Activated T-helper 17 cell treated with anti-CD3 and anti-CD28 coated beads, Interleukin-2, amount 50 U/mL, for 72 hours (primary cell): ENCODE measurements around the gene EPHA10. TPM values are rescaled to one million over a fixed set of nuclear protein-coding genes. Genes with fewer than 3 reads are reported as not detected.

Experiments
- ATAC-seq: fragments of 150-1000 bp; cut with Tn5 transposase; replicated peaks from 2 replicates; pipeline ENCODE4 v1.10.0; 2021; ENCODE audit warnings: mild to moderate bottlenecking, moderate library complexity
- H3K27ac Mint-ChIP-seq: one replicate; pipeline ENCODE4 v1.8.0; 2022; ENCODE audit warnings: mixed read lengths
- H3K27me3 Mint-ChIP-seq: one replicate; pipeline ENCODE4 v1.8.0; 2022; ENCODE audit warnings: mixed read lengths
- H3K36me3 Mint-ChIP-seq: one replicate; pipeline ENCODE4 v1.8.0; 2022; ENCODE audit warnings: low read depth, mild to moderate bottlenecking, mixed read lengths
- H3K4me1 Mint-ChIP-seq: one replicate; pipeline ENCODE4 v1.8.0; 2022; ENCODE audit warnings: mixed read lengths
- H3K4me3 Mint-ChIP-seq: one replicate; pipeline ENCODE4 v1.8.0; 2022; ENCODE audit warnings: mild to moderate bottlenecking, mixed read lengths
- H3K9me3 Mint-ChIP-seq: one replicate; pipeline ENCODE4 v1.8.0; 2022; ENCODE audit warnings: mixed read lengths
- total RNA-seq, 2 donors: library from RNA; stranded (reverse); gene quantifications; one replicate each; pipeline ENCODE4 v1.2.3, GENCODE V29; 2022

The EPHA10 gene
- total RNA-seq, 2 donors from 2014 or later = 1.4 to 1.7 TPM

DNA sequence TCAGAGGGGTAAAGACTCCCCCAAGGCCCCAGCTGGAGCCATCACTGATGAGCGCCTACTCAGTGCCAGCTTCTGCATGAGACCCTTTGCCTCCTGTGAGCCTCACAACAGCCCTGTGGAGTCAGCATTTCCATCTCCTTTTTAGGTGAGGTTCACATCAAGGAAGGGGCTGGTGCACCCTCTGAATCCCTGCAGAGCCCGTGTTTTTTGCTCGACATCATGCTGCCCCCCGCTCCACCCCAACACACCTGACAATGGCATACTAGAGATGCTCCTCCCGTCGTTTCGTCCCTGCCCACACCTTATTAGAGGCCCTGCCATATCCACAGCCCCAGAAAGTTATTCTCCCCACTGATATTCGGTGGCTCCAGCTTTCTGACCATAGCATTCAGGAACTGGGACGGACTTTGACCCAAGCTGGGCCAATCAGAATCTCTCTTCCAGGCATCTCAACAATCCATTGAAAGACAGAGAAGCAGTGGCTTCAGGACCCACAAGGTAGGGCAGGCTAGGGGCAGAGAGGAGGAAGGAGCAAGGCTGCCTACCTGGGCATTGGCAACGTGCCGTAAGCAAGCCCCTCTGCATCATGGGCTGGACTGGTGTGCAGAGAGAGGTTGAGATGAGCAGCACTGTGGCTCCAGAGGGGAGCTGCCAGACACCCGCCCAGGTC is 32.7 kb downstream of the EPHA10 start:
- Mint-ChIP-seq H3K36me3 (no peaks in the 10 kb centered on the region), H3K4me1 (no peaks in the 10 kb centered on the region), H3K27me3 (peaks cover 51% of the 10 kb centered on the region), H3K9me3 (peaks cover 1% of the 10 kb centered on the region), H3K27ac (no peak overlapping the region), H3K4me3 (no peak overlapping the region)
- no peak for ATAC-seq

DNA sequence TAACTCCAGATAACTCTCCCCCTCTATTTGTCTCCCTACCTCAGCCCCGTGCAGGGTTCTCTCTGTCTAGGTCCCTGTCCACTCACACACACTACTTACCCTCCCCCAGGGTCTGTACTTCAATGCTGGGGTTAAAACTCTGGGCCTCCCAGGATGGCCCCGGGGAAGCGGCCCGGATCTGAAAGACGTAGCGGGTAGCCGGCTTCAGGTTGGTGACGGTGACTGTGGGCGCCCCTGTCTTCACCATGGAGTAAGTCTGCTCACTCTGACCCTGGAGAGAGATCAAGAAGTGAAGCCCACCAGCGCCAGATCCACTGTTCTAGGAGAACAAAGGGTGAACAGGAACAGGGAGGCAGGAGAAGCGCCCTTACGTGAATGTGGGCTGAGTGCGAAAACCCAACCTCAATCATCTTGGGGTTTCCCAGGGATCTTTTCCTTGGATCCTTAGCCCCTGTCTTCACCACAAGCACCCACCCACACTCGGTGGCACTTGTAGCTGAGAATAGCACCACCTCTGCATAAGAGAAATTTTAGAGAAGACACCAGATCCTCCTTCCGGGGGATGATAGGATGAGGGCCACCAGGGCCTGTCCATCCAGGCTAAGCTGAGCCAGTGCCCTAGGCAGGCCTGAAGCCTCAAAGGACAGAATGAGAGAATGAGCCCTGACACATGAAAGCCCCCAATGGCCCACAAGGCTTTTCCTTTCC is 33.5 kb downstream of the EPHA10 start:
- Mint-ChIP-seq H3K4me3 (no peak overlapping the region), H3K4me1 (no peaks in the 10 kb centered on the region), H3K27me3 (peaks cover 47% of the 10 kb centered on the region), H3K36me3 (no peaks in the 10 kb centered on the region), H3K9me3 (no peaks in the 10 kb centered on the region), H3K27ac (no peak overlapping the region)
- ATAC-seq = no peak

DNA sequence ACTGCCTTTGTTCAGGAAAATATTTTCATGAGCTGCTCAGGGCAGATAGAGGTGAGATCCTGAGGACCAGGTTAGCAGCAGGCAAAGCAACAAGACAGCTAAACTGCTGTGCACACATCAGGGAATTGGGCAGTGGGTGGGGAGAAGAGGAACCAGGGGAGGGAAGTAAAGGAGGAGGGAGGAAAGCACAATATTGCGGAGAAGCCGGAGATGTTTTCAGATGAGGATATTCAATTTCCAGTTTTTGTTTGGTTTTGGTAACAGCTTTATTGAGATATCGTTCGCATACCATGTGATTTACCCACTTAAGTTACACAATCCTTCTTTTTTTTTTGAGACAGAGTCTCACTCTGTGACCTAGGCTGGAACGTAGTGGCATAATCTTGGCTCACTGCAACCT is 34.5 kb downstream of the EPHA10 start:
- Mint-ChIP-seq H3K4me1 (no peaks in the 10 kb centered on the region), H3K4me3 (no peak overlapping the region), H3K27me3 (peaks cover 45% of the 10 kb centered on the region), H3K9me3 (no peaks in the 10 kb centered on the region), H3K27ac (no peak overlapping the region), H3K36me3 (no peaks in the 10 kb centered on the region)
- no peak for ATAC-seq

DNA sequence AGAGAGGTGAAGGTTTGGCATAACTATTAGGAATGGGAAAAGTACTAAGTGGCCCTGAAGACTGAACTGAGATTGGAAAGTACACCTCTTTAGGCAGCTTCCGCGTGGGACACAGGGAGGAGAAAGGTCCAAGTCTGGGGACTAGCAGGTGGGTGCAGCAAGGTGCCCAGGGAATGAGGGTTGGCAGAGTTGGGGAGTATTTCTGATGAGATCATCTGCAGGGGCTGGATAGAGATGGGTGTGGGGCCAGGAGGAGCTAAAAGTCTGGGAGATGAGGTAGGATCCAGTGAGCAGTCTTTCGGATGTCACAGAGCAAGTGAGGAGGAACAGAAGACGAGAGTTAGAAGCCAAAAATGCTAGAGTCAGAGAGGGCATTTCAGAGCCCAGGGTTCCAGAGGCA is 36.5 kb downstream of the EPHA10 start:
- H3K27me3 Mint-ChIP-seq = peaks cover 43% of the 10 kb centered on the region
- H3K4me1 Mint-ChIP-seq = no peaks in the 10 kb centered on the region
- no peak overlapping the region for H3K4me3 Mint-ChIP-seq
- no peaks in the 10 kb centered on the region for H3K36me3 Mint-ChIP-seq
- no peak overlapping the region for H3K27ac Mint-ChIP-seq
- no peak for ATAC-seq
- no peaks in the 10 kb centered on the region for H3K9me3 Mint-ChIP-seq

DNA sequence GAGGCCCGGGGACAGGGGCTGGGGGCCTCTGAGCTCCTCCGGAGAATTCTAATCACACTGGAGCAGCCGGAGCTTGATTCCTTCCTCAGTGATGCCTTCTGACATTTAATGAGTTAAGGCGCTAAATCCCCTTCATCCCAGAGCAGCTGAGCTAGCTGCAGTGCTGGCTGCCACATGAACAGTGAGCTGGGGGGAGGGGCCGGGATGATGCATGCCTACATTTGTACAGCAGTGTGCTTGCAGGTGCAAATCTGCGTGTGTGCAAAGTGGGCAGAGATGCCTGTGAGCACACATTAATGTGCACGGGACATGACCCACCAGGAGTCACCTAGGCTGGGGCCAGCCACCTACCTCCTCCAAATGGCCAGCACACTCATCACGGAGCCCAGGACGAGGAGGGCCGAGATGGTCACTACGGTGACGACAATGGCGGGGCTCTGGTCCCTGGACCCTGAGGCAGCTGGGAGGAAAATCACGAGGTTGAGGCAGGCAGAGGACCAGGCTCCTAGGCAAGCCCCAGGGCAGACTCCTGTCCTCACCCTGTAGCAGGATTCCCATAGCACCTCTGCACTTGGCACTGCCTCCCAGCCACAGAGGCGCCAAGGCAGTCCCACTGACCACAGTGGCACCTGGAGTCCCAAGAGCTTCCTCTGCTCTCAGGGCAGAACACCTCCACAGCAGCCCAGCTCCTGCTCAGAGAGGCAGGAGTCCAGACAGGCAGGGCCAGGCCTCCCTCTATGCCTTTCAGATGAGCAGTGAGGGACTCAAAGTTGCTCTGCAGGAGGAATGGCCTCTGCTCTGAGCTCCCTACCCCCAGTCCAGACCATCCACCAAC is 38.0 kb downstream of the EPHA10 start:
- H3K4me3 Mint-ChIP-seq = no peak overlapping the region

DNA sequence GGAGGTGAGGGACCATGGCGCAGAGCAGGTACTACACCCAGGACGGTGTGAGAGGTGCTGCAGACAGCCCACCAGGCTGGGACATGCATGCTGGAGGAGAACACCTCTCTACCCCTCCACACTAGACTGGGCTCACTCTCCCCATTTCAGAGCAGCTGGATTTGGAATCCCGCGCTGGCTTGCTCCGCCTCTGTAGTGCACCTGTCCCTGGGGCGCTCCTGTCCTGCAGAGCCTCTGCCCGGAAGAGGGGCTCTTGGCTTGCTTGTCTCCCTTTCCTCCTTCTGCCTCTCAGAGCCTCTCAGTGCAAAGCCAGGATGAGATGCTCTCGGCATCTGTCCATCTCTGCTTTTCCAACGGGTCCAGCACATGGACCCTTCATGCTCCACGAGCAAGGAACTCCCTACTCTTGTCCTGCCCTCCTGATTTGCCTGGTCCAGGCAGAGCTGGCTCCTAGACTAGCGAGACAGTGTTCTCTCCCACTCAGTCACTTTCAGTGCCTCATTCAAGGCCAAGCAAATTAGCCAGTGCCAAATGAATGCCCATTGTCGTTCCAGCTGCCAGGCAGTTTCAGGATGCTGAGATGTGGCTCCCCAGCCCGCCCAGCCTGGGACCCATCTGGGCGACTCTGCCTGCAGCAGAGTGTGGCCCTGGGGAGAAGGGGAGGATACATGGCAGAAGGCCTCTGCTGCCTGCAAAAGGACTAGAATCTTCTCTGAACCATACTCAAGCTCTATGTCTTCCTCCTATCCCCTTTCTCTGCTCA is 38.9 kb downstream of the EPHA10 start:
- H3K9me3 Mint-ChIP-seq = no peaks in the 10 kb centered on the region
- no peak overlapping the region for H3K4me3 Mint-ChIP-seq
- H3K4me1 Mint-ChIP-seq = no peaks in the 10 kb centered on the region
- H3K36me3 Mint-ChIP-seq = no peaks in the 10 kb centered on the region
- peaks cover 36% of the 10 kb centered on the region for H3K27me3 Mint-ChIP-seq
- no peak for ATAC-seq
- H3K27ac Mint-ChIP-seq = no peak overlapping the region

More for the DNA sequence above, 38.0 kb downstream of the EPHA10 start:
- H3K9me3 Mint-ChIP-seq = no peaks in the 10 kb centered on the region
- H3K27ac Mint-ChIP-seq = no peak overlapping the region
- no peak for ATAC-seq
- no peaks in the 10 kb centered on the region for H3K36me3 Mint-ChIP-seq
- no peaks in the 10 kb centered on the region for H3K4me1 Mint-ChIP-seq
- peaks cover 36% of the 10 kb centered on the region for H3K27me3 Mint-ChIP-seq

DNA sequence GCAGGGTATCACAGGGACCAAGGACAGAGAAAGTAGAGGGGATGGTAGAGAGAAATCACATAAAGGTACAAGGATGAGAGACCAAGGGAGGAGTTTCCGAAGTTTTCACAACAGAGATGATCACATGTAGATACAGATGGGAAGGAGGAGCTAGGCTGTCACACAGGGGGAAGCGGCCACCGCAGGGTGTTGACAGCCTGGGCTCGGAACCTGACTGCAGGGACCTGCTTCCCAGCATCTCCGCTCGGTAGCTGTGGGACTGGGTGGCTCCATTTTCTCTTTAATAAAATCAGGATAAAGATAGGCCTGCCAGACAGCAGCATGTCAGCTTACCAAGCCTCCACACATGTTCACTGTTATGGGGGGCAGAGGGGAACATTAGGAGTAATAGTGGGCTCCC is 40.3 kb downstream of the EPHA10 start:
- H3K27me3 Mint-ChIP-seq = peaks cover 29% of the 10 kb centered on the region
- H3K36me3 Mint-ChIP-seq = no peaks in the 10 kb centered on the region
- H3K27ac Mint-ChIP-seq = no peak overlapping the region
- H3K4me1 Mint-ChIP-seq = no peaks in the 10 kb centered on the region
- no peaks in the 10 kb centered on the region for H3K9me3 Mint-ChIP-seq
- no peak overlapping the region for H3K4me3 Mint-ChIP-seq
- ATAC-seq = no peak

DNA sequence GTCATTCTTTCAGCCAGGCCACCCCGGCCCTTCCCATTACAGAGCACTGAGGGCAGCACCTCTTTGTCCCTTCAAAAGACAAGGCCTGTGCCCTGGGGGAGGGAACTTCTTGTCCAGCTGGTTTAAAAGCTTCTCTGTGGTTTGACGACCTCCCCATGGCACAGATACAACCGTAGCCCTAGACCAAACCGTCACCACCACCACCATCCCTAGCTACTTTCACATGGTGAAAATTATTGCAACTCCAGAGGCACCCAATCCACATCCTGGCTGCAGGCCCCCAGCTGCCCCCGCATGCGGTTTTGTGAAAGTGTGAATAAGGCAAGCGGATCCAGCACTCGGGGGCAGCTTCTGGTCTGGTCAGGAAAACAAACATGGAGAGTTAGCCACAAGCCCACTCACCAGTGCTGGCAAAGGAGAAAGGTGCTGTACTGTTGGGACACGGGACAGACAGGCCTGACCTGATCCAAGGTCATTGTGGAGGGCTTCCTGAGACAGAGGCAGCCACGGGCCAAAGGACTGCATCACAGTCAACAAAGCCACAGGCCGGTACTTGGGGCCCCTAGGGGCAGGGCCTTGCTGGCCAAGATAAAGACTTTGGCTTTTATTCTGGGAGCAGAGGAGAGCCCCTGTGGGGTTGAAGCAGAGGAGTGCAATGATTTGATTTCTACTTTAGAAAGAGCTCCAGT is 41.4 kb downstream of the EPHA10 start:
- Mint-ChIP-seq H3K4me3 (no peak overlapping the region), H3K9me3 (no peaks in the 10 kb centered on the region), H3K27me3 (peaks cover 27% of the 10 kb centered on the region), H3K27ac (no peak overlapping the region), H3K36me3 (no peaks in the 10 kb centered on the region), H3K4me1 (no peaks in the 10 kb centered on the region)
- ATAC-seq = no peak

DNA sequence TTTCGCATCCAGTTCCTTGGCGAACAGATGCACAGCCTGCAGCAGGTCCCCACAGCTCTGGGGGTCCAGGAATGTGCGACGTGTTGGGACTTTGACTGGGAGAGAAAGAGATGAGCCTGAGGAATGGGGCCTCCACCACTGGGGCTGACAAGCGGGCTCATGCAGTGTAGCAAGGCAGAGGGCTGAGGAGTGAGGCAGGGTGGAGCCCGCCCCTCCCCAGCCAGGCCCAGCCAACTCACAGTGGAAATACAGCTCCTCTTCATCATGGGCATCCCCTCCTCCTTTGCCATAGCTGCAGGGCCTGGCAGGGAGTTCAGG is 41.9 kb downstream of the EPHA10 start:
- no peak for ATAC-seq
- Mint-ChIP-seq H3K4me1 (no peaks in the 10 kb centered on the region), H3K36me3 (no peaks in the 10 kb centered on the region)

DNA sequence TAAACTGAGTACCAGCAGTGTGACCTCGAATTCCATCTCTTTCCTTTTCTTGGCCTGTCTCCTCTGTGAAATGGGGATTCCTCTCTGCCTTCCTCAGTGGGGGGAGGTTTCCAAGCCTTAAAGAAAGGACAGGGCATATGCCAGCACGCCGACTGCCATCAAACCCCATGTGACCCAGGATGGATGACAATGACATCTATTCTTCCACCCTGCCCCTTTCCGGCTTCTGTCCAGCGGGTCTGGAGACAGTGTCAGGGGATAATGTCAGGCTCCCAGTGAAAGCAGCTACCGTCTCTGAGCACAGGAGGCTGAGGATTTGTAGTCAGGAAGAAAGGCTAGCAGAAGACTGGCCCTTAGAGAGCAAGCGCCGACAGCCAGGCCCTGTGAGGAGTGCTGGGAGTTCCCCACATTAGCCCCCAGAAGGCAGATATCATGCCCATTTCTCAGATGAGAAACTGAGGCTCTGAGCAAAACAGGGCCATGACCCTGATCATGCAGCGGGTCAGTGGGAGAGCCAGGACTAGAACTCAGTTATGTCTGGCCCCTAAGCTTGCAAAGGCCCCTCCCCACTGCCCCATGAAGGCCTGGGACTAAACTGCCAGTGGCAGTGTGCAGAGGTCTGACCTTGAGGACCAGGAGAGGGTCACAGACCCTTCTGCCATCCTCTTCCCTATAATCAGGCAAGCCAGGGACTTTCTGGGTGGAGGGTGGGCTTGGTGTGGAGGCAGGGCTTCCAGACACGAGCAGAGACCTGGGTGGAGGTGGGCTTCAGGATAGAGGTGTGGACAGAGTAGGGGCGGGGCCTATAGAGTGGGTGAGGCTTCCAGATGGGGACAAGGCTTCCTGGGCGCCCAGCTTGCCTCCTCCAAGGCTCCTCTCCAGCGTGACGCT is 42.5 kb downstream of the EPHA10 start:
- Mint-ChIP-seq H3K27ac (no peak overlapping the region), H3K36me3 (no peaks in the 10 kb centered on the region), H3K27me3 (peaks cover 16% of the 10 kb centered on the region), H3K4me3 (no peak overlapping the region), H3K9me3 (no peaks in the 10 kb centered on the region), H3K4me1 (no peaks in the 10 kb centered on the region)
- no peak for ATAC-seq

More for the DNA sequence above, 41.9 kb downstream of the EPHA10 start:
- Mint-ChIP-seq H3K27me3 (peaks cover 22% of the 10 kb centered on the region), H3K4me3 (no peak overlapping the region), H3K9me3 (no peaks in the 10 kb centered on the region), H3K27ac (no peak overlapping the region)

DNA sequence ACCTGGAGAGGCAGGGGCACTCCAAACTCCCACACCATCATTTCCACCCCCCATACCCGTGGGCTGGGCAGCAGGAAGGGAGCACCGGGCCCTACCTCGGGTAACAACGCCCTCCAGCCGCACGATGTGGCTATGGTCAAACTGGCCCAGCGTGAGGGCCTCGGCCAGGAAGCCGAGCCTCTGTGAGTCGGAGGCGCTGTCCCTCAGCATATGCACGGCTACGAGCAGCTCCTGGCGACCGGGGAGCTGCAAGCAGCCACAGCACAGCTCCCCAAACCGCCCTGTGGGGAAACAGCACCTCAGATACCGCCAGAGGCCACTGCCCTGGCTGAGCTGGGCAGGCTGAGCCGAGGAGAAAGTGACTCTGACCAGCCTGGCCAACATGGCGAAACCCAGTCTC is 43.4 kb downstream of the EPHA10 start:
- Mint-ChIP-seq H3K27me3 (peaks cover 14% of the 10 kb centered on the region), H3K4me1 (no peaks in the 10 kb centered on the region), H3K27ac (no peak overlapping the region), H3K4me3 (no peak overlapping the region), H3K9me3 (no peaks in the 10 kb centered on the region), H3K36me3 (no peaks in the 10 kb centered on the region)
- no peak for ATAC-seq

DNA sequence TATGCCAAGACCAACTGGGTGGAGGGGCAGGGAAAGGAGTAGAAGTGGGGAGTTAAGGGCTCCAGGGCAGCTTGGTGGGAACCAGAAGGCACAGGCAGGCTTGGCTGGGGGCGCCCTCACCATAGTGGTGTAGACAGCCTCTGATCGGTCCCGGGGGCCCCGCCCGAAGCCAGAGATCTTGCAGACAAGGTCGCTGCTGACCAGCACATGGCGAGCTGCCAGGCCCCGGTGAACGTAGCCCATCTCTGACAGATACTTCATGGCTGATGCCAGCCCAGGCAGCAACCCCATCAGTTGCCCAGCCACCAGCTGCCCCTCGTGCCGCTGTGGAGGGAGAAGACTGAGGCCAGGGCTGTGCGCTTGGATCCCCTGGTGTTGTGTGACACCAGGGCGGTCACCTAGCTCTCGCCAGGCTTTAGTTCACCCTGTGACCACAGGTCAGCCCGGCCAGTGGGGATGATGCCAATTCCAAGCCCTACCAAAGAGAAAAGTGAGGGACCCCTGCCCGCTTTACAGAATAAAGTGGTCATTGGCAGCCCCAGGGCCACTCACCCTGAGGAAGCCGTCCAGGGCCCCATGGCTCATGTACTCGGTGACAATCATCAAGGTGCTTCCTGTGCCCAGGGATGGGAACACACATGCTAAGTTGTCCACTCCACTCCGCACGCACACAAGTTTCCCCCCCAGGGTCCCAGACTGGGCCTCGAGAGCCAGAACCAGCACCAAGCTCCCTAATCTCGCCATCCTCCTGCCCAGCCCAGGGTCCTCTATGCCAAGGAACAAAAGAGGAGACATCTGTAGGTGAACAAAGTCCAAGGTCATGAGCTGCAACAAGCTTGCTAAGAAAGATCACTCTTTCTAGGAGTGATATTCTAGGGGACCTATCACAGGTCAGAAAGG is 44.4 kb downstream of the EPHA10 start:
- ATAC-seq = no peak
- H3K27ac Mint-ChIP-seq = no peak overlapping the region
- peaks cover 11% of the 10 kb centered on the region for H3K27me3 Mint-ChIP-seq
- H3K9me3 Mint-ChIP-seq = no peaks in the 10 kb centered on the region
- H3K4me1 Mint-ChIP-seq = no peaks in the 10 kb centered on the region
- H3K4me3 Mint-ChIP-seq = no peak overlapping the region
- no peaks in the 10 kb centered on the region for H3K36me3 Mint-ChIP-seq
